ENCODE data around the gene KRT16.
"Not testable (repeated sequence)": the region's sequence is repeated elsewhere in the genome, so short reads cannot be mapped to it uniquely, and the experiment has no call there.

Gene KRT16

DNA sequence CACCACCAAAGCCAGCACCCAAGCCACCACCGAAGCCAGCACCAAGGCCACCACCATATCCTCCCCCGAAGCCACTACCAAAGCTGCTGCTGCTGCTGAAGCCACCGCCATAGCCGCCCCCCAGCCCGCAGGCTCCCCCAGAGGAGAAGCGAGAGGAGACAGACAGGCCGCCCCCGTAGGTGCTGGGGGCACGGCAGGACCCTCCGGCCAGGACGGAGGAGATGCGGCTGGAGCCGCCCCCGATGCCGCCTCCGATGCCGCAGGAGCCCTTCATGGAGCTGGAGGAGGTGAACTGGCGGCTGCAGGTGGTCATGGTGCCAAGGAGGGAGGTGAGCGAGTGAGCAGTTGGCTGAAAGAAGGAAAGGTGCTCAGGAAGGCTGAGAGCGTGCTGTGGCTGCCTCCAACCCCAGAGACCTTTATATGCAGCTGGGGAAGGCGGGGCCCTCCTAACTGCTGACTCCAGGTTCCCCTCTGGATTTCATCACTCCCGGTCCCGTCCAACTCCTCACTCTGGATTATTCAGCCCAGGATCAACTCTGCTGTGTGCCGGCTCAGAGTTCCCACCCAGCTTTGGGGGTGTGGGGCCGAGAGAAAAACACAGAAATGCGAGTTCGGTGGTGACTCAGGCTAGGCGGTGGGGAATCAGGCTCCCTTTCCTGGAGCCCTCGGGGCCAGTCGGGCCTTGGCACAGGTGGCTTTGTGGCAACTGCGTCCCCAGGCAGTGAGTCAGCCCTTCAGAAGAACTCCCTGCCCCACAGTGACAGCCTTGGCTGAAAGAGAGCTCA, at the start of gene KRT16:
Gene KRT16 (minus strand): TSS at position 392 of the 785 bp plus-strand sequence. CDS start 79 bp downstream, at position 313.
- in situ Hi-C loops (cut with MboI; ENCODE audit: low sequenced_read_pairs), result not testable (repeated sequence)

DNA sequence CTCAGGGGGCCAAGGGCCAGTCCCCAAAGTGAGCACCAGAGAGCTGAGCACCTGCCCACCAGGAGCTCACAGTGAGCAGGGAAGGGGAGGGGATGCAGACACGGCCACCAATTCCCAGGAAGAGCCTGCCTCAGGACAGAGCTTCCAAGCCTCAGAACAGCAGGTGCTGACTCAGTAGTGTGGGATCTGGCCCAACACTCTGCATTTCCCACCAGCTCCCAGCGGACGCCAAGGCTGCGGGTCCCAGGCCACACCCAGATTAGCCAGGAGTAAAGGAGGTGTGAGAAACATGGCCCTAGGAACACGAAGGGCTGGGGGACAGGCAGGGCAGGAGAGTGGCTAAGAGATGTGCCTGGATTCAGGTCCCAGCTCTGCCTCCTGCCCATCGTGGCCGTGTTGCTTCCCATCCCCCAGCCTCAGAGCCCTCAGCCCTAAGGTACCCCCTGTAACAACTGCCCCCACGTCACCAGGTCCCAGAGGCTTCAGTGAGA, 47.7 kb upstream of the KRT16 start:
- in situ Hi-C loops (cut with MboI; ENCODE audit: low sequenced_read_pairs), result loop anchor here (25.0 kb wide), 1 partner anchor 748 kb away; no protein-coding TSS in a partner anchor

DNA sequence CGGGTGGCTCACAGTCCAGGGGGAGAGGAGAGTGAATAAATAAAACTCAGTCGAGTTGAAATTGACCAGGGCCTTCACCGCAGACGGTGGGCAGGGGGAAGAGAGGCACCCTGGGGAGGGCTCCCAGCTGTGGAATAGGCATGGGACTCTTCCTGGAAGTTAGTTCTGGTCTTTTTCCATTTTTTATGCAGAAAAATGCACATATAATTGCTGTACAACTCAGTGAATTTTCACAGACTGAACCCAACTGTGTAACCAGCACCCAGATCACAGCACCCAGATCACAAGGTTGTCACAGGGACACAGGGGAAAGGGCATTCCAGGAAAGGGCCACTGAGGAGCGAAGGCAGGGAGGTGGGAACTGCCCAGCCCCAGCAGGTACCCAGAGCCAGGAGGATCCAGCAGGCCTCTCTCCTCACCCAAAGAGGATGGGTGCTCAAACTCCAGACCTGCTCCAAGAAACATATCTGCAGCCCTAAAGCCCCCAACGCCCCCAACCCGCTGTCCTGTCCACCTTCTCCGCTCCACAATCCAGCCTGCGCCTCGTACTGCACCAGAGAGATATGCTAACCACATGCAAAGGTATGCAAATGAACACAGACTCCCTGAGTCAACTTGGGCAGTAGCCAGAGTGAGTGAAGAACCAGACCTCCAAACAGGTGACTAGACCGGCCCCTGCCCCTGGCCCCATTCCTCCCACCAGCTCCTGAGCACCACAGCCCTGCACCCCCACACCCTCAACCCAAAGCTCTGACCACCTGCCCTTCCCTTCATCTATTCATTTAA, 47.1 kb upstream of the KRT16 start:
- in situ Hi-C loops (cut with MboI; ENCODE audit: low sequenced_read_pairs), result loop anchor here (25.0 kb wide), 1 partner anchor 747 kb away; no protein-coding TSS in a partner anchor

DNA sequence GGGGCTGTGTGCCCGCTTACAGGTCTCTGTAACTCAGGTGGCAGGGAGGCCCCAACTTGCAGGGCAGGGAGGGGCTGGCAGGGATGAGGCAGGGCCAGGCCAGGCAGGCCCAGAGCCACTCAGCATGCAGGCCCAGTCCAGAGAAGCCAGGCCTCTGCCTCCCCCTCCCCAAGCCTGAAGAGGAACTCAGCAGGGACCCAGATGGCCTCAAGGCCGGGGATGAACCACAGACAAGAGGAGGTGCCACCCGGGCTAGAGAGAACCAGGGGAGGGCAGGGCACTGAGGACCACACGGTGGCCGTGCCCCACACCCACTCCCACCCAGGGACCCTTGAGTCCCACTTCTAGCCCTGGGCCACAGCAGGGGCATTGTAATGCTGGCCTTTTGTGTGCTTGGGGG, 46.3 kb upstream of the KRT16 start:
- in situ Hi-C loops (cut with MboI; ENCODE audit: low sequenced_read_pairs), result loop anchor here (25.0 kb wide), 1 partner anchor 747 kb away; no protein-coding TSS in a partner anchor

DNA sequence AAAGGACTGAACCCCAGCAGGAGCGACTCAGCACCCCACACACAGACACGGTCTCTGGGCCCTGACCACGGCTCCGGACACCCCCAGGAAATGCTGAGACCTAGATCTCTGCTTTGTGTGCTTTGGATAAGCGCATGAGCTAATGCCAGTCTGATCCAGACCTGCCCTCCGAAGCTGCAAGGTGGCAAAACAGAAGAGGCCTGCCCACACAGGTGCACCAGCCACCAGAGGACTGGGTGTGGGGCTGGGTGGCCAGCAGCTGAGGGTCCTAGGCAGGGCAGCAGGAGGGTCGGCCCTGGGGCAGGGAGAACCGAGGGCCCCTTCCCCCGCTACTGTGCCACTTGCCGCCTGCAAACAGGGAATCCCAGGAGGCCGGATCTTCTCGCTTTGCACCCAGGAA, 45.4 kb upstream of the KRT16 start:
- in situ Hi-C loops (cut with MboI; ENCODE audit: low sequenced_read_pairs), result loop anchor here (25.0 kb wide), 1 partner anchor 746 kb away; no protein-coding TSS in a partner anchor

DNA sequence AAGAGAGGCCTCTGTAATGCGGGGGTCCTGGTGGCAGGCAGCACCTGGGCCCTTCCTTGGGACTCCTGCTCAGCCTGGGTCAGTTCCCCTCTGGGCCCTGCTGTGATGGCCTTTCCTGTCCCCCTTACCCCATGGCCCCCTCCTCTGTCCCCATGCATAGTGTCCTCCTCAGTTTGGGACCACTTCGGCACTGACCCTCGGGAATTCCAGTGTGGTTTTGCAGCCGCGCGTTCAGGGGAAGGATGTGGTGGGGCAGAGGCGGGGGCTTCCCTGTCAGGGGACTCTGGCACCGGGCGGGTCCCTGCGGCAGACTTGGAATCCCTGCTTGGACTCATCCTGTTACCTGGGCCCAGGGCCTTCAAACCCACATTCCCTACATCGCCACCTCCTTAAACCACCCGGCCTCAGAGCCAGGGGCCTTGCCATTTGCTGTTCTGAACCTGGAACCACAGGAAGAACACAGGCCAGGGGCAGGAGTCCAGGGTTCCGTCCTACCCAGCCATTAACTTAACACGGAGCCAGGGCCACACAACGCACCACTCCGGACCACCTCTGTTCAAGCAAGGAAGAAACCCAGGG, 44.7 kb upstream of the KRT16 start:
- in situ Hi-C loops (cut with MboI; ENCODE audit: low sequenced_read_pairs), result loop anchor here (25.0 kb wide), 1 partner anchor 745 kb away; no protein-coding TSS in a partner anchor

DNA sequence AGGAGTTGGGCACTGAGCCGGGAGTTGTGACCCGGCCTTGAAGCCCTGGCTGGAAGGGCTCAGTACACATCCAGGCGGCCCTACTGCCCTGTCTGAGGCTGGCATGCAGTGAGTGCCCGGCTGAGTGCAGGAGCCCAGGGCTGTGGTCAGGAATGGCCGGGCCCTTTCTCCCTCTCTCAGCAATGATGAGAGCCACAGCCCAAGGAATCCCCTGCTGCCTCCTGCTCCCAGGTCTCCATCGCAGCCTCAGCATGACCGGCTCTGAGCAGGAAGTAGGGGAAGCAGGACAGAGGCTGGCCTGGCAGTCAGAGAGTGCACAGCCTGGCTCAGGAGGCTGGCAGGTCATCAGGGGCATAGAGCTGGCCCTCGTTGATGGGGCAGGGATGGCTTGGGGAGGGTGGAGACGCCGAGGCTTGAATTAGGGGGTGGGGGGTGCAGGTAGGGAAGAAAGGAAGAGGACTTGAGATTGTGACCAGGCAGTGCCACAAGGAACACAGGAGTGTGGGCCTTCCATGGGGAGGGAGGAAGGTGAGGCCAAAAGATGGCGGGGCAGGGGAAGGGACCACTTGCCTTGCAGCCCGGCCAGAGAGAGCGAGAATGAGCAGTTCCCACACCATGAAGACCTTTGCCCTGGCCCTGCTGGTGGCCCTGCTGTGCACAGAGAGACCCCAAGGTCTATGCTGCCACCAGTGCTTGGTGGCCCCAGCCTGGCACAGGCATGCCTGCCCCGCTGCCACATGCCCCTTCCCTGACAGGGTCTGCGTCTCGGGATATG, 43.9 kb upstream of the KRT16 start:
- in situ Hi-C loops (cut with MboI; ENCODE audit: low sequenced_read_pairs), result loop anchor here (25.0 kb wide), 1 partner anchor 744 kb away; no protein-coding TSS in a partner anchor

DNA sequence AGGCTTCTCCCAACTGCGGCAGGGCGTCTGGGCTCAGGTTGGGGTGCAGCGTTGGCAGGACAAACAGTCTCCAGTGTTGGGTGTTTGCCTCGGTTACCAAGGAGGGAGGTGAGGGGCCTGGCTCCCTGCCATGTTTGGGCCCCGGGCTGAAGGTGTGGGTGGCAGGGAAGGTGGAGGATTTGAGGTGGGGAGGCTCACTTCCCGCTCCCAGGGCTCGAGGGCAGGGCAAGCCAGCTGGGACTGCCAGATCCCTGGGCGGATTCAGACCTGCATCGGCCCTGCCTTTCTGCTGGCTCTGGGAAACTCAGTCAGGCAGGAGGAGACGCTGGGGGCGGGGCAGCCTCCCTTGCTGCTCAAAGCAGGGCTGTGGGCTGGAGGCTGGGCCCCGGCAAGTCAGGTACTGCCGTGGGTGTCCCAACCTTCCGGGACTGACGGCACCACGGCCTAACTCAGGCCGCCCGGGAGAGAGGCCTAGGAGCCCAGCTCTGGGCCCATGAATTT, 43.1 kb upstream of the KRT16 start:
- in situ Hi-C loops (cut with MboI; ENCODE audit: low sequenced_read_pairs), result loop anchor here (25.0 kb wide), 1 partner anchor 743 kb away; no protein-coding TSS in a partner anchor

DNA sequence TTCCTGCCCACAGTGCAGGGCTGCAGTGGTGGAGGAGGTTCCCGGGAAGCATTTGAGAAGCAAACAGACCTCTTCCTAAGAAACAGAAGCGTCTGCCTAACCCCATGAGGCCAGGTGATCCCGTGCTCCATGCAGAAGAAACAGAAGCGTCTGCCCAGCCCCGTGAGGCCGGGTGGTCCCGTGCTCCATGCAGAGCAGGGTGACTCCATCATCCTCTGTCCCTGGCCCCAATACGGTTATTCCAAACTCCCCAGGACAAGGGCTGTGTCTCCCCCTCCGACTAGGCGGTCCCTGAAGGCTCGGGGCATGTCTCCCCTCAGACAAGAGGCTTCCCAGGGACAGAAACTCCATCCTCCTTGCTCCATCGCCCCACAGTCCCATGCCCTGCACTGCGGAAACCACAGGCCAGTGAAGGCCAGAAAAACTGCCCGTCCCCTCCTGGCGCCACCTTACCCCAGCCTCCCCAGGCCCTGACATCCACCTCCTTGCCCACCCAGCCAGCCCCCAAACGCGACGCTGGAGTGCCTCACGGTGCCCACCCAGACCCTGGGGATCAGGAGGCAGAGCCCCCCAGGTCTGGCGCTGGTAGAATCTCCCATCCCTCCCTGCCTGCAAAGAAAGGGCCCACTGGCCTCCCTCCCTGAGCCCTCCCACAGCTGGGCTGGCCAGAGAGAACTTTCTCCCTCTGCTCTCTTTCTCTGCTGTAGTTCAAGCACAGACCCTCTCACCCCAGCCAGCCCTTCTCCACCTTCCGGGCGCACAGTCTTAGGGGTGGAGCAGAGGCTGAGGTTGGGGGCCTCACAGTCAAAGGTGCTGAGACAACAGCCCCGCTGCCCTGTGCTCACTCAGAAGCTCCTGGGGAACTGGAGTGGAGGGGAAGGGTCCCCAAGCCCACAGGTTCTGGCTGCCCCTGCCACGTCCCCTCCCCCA, 42.4 kb upstream of the KRT16 start:
- in situ Hi-C loops (cut with MboI; ENCODE audit: low sequenced_read_pairs), result loop anchor here (25.0 kb wide), 1 partner anchor 743 kb away; no protein-coding TSS in a partner anchor

DNA sequence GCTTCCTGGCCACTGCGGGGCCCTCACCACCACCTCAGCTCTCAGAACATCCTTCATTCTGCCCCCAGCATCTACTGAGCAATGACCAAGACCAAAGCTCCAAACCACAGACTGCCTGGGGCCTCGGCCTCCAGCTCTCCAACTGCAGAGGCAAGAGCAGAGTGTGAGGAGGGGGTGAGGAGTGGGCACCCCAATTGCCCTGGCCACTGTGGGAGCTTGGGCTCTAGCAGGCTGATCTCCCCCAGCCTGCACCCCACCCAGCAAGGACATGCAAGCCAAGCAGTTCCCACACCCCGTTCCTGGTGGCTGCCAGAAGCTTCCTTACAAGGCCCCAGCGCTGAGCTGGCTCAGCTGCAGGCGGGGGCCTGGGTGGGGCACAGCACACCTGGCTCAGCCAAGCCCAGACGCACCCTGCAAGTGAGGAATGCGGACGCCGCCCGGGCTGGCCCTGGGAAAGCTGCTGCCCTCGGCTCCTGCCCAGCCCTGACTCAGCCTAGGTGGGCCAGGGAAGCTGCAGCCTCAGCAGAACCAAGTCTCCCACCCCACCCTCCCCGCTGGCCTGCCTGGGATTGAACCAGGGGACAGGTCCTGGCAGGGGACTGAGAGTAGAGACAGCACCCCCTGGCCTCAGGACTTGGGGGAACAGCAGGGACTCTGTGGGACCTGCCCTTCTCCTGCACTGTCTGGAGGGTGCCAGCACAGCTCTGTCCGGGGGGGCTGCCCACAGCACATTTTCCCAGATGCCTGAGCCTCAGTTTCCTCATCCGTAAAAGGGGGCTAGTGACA, 41.5 kb upstream of the KRT16 start:
- in situ Hi-C loops (cut with MboI; ENCODE audit: low sequenced_read_pairs), result loop anchor here (25.0 kb wide), 1 partner anchor 742 kb away; no protein-coding TSS in a partner anchor

DNA sequence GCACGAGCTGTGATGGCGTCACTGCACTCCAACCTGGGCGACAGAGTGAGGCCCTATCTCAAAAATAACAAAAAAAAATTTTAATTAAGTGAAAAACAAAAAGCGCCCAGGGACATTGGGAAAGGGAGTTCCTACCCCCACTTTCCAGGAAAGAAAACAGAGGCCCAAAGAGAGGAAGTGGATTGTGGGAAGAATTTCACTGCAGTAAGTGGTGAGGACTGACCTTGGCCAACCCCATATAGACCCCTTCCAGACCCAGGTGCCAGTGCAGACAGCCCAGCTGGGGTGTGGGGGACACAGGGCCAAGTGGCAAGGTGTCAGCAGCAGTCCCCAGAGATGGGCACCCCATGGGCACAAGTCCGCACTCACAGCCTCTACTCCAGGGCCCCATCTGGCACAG, 40.9 kb upstream of the KRT16 start:
- in situ Hi-C loops (cut with MboI; ENCODE audit: low sequenced_read_pairs), result loop anchor here (25.0 kb wide), 1 partner anchor 741 kb away; no protein-coding TSS in a partner anchor

DNA sequence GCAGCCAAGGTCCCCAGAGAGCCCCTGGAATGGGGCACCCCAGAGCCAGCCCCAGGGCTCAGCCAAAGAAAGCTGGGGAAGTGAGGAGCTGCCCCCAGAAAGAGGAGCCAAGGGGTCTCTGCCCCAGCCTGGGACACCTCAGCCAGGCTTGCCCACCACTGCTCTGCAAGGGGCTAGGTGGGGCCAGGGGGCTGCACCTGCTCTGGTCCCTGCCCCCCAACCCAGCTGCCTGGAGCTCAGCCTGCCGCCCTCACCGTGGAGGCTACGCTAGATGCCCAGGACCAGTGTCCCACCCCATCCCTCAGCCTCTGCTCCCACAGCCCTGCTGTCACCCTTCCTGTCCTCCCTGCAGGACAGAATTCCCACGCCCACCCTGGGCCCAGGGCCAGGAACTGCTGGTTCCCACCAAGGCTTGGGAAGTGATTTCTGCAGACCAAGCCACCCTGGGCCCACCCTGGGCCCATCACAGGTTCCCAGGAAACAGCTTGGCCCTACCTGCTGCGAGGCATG, 39.9 kb upstream of the KRT16 start:
- in situ Hi-C loops (cut with MboI; ENCODE audit: low sequenced_read_pairs), result loop anchor here (25.0 kb wide), 1 partner anchor 740 kb away; no protein-coding TSS in a partner anchor

DNA sequence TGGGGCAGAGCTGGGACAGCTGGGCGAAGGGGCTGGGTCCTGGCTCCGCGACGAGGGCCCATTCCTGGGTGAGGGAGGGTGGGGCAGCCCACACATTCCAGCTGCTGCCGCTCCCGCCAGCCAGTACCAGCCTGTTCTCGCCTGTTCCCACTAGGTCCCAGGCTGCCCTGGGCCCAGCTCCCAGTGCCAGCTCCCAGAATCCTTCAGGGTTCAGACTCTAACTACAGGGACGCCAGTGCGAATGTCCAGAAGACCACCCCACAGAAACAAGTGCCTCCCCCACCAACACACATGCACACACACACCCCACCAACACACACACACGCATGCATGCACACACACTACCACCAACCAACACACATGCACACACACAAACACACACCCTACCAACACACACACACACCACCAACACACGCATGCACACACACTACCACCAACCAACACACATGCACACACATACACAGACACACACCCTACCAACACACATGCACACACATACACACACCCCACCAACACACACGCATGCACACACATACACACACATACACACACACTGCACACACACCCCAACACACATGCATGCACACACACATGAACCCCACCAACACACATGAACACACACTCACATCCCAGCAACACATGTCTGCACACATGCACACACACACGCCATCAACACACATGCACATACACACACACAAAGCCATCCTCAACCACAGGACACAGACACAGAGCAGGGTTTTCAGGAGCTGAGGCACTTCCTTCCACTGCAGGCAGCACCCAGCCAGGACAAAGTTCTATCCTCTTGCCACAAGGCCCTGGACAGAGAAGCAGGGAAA, 39.3 kb upstream of the KRT16 start:
- in situ Hi-C loops (cut with MboI; ENCODE audit: low sequenced_read_pairs), result loop anchor here (25.0 kb wide), 1 partner anchor 740 kb away; no protein-coding TSS in a partner anchor

DNA sequence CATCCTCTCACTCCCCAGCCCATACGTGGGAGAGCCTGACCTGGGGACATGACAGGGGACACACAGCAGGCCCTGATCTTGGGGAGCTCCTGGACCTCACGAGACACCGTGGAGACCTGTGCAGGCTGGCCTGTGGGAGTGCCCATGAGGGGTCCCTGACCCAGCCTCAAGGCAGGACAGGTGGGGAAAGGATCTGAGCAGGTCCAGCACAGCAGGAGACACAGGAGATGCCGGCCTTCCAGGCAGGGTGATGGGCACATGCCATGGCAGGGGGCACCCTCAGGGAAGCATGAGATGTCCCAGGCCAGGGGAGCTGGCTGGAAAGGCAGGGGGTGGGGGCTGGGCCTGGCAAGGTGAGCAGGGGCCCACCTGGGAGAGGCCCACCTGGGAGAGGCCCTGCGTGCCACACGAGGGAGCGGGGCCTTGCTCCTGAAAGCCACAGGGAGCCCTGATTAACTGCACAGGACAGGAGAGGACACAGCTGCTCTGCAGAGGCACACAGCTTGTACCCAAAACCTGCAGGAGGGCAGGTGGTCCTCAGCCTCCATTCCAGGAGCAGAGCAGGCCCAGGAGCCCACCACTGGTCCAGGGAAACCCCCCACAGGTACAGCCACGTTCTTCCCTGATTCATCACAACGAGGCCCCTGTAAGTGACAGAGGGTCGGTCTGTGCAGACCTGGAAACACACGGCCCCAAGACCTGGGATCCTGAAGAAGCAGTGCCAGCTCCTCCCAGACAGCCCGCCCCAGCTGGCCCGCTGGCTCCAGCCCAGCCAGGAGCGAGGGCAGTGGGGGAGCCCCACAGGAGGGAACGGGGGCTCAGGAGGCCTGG, 38.4 kb upstream of the KRT16 start:
- in situ Hi-C loops (cut with MboI; ENCODE audit: low sequenced_read_pairs), result loop anchor here (25.0 kb wide), 1 partner anchor 739 kb away; no protein-coding TSS in a partner anchor

DNA sequence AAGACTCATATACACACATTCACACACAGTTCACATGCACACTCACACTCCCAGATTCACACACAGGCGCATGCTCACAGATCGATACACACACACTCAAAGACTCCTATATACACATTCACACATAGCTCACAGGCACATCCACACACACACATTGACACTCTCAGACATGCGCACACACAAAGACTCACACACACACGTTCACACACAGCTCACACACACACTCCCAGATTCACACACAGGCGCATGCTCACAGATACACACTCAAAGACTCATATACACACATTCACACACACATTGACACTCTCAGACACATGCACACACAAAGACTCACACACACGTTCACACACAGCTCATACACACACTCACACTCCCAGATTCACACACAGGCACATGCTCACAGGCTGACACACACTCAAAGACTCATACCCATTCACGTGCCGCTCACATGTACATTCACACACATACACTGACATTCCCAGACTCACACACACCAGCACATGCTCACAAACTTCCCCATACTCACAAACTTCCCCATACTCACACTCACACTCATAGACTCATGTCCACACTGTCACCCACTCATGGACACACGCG, 37.5 kb upstream of the KRT16 start:
- in situ Hi-C loops (cut with MboI; ENCODE audit: low sequenced_read_pairs), result loop anchor here (25.0 kb wide), 1 partner anchor 738 kb away; no protein-coding TSS in a partner anchor
